K562 (cell line): Measurements from ENCODE around the gene CSKMT. TPM values are rescaled to one million over a fixed set of nuclear protein-coding genes. Genes with fewer than 3 reads are reported as not detected.

Experiments
- CBFA2T3 ChIP-seq: fragments of 450-650 bp; IDR thresholded peaks from 2 replicates; pipeline ENCODE4 v1.6.1; 2017
- E2F1 ChIP-seq: sonication (generic); formaldehyde crosslinking; IDR thresholded peaks from 2 replicates; pipeline ENCODE4 v1.8.1; 2023; ENCODE audit warnings: mild to moderate bottlenecking, missing genetic modification reagents, moderate library complexity
- FOSL1 ChIP-seq: fragments of 200-800 bp; sonication (Bioruptor generic); conservative IDR thresholded peaks from 2 replicates; pipeline ENCODE4 v1.6.1; 2016; ENCODE audit warnings: missing genetic modification characterization, missing compliant biosample characterization
- GATAD2B ChIP-seq: fragments of 450-650 bp; IDR thresholded peaks from 2 replicates; pipeline ENCODE4 v1.6.1; 2017; ENCODE audit warnings: mild to moderate bottlenecking, borderline replicate concordance
- IFI16 ChIP-seq: fragments of 250-450 bp; sonication (Bioruptor Pico); IDR thresholded peaks from 2 replicates; pipeline ENCODE4 v2.1.2; 2022; ENCODE audit warnings: mild to moderate bottlenecking, inconsistent platforms
- L3MBTL2 ChIP-seq: fragments of 450-650 bp; IDR thresholded peaks from 2 replicates; pipeline ENCODE4 v1.6.1; 2016; ENCODE audit warnings: mild to moderate bottlenecking, moderate library complexity
- MTA1 ChIP-seq: fragments of 450-650 bp; IDR thresholded peaks from 2 replicates; pipeline ENCODE4 v1.6.1; 2017; ENCODE audit warnings: borderline replicate concordance
- PKNOX1 ChIP-seq: fragments of 450-650 bp; IDR thresholded peaks from 2 replicates; pipeline ENCODE4 v1.6.1; 2016
- ZNF785 ChIP-seq: fragments of 250-450 bp; sonication (Bioruptor Pico); IDR thresholded peaks from 2 replicates; pipeline ENCODE4 v1.4.0; 2020; ENCODE audit warnings: mild to moderate bottlenecking
- polyA plus RNA-seq, 8 experiments: library from polyadenylated mRNA; depleted of rRNA in 4 of 8; stranded (reverse) in 5 of 8; unstranded in 3 of 8; fragments of >200 nt; fragmentation: Nextera tagmentation in 2 of 8; fragmentation: Illumina TruSeq in 1 of 8; extraction: Ambion mirVana in 2 of 8; extraction: Trizol in 1 of 8; gene quantifications; 2 replicates each; pipeline versions ENCODE4 v1.2.1 to v1.2.3, GENCODE V29; 2011 to 2014; ENCODE audit warnings: inconsistent platforms in 1 of 8, missing spikeins in 1 of 8
- total RNA-seq, 7 experiments: library from RNA; depleted of rRNA in 6 of 7; stranded (reverse); fragments of >200 nt in 6 of 7; fragmentation: Illumina TruSeq in 2 of 7; extraction: Trizol in 2 of 7; gene quantifications; 2 replicates each; pipeline versions ENCODE4 v1.2.1 to v1.2.3, GENCODE V29; 2011 to 2021; ENCODE audit warnings: low replicate concordance in 1 of 7

Gene CSKMT
- total and polyA plus RNA-seq, 9 of the 15 experiments (the other 6 are each of a cell fraction or from before 2014, with no cell fraction given), result 10.3 to 108 (median 27.2) TPM

GRCh38 chr11:62713343-62713742, 48.2 kb downstream of the CSKMT start (continued):
- TF ChIP-seq GATAD2B (no peak), MTA1 (no peak), IFI16 (no peak), FOSL1 (tag) (peak; percentile 62), PKNOX1 (peak; percentile 14; the same call in 1 of the 2 replicates), L3MBTL2 (no peak), CBFA2T3 (peak; percentile 49), E2F1 (CRISPR knock-in tag) (no peak), ZNF785 (no peak)
